ENCODE results near the gene AGPS. TPM values are rescaled to one million over a fixed set of nuclear protein-coding genes. Genes with fewer than 3 reads are reported as not detected.

AGPS gene
- polyA plus RNA-seq, 1 experiment = 22.6 TPM

DNA sequence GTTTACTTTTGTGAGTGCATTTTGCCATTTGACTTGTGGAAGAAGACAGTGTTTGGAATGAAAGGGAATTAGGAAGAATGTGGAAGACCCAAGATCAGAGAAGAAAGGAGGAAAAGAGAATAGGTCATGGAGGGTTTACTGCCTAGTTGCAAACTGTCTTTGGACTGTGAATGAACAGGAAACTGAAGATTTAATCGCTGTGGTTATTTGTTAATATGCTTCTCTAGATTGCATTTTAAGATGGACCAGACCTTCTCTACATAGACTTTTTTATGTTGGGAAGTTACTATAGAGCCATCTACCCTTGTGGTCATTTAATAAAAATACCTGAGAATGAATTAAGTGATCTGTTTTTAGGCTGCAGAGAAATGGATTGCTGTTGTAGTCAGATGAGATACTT is 6.2 kb downstream of the AGPS start:
- no peak for DNase-seq (ENCODE audit: low read depth, low spot score)

DNA sequence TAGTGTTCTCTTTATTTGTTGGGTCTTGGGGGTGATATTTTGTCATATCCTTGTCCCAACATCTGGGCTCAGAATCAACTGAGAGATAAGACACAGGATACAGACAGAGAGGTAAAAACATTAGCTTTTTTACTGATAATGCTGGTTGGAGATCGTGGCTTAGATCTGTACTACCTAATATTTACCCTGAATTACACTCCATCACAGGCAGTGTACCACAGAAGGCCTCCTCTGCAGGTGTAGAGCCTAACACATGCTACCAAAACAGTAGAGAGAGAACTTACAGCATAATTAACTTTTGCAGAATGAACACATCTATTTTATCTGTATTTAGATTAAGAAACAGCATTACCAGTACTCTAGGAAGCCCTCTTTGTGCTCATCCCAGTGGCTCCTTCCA is 6.8 kb downstream of the AGPS start:
- CTCF ChIA-PET = interaction anchor here (1.0 to 1.7 kb wide), 3 partner anchors 64 to 238 kb away, joined by 3 to 8 read pairs (median 4); no protein-coding TSS in a partner anchor
- POLR2A ChIA-PET = no interaction called here
- no peak for DNase-seq (ENCODE audit: low read depth, low spot score)
- no peak overlapping the region for H3K27ac ChIP-seq (ENCODE audit: low read depth, low read length)
- TF ChIP-seq, protein P1, sequence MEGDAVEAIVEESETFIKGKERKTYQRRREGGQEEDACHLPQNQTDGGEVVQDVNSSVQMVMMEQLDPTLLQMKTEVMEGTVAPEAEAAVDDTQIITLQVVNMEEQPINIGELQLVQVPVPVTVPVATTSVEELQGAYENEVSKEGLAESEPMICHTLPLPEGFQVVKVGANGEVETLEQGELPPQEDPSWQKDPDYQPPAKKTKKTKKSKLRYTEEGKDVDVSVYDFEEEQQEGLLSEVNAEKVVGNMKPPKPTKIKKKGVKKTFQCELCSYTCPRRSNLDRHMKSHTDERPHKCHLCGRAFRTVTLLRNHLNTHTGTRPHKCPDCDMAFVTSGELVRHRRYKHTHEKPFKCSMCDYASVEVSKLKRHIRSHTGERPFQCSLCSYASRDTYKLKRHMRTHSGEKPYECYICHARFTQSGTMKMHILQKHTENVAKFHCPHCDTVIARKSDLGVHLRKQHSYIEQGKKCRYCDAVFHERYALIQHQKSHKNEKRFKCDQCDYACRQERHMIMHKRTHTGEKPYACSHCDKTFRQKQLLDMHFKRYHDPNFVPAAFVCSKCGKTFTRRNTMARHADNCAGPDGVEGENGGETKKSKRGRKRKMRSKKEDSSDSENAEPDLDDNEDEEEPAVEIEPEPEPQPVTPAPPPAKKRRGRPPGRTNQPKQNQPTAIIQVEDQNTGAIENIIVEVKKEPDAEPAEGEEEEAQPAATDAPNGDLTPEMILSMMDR (IDR thresholded peaks at IDR 0.05; ENCODE audit: low read depth, low read length) = no peak
- H3K4me3 ChIP-seq (ENCODE audit: low read depth, low read length) = no peak overlapping the region
- H3K9me3 ChIP-seq (ENCODE audit: control insufficient read depth, insufficient read depth, low read length) = no peaks in the 10 kb centered on the region
- H3K27me3 ChIP-seq (ENCODE audit: control insufficient read depth, insufficient read depth, low read length) = no peaks in the 10 kb centered on the region

More for the DNA sequence above, 6.2 kb downstream of the AGPS start:
- Histone ChIP-seq H3K4me3 (ENCODE audit: low read depth, low read length) (no peak overlapping the region), H3K27me3 (ENCODE audit: control insufficient read depth, insufficient read depth, low read length) (no peaks in the 10 kb centered on the region), H3K27ac (ENCODE audit: low read depth, low read length) (no peak overlapping the region), H3K9me3 (ENCODE audit: control insufficient read depth, insufficient read depth, low read length) (no peaks in the 10 kb centered on the region)
- CTCF ChIA-PET = interaction anchor here (1.1 to 1.7 kb wide), 3 partner anchors 63 to 234 kb away, joined by 4 to 8 read pairs (median 4); no protein-coding TSS in a partner anchor
- TF ChIP-seq, protein P1 (IDR thresholded peaks at IDR 0.05; ENCODE audit: low read depth, low read length) = no peak
- POLR2A ChIA-PET = no interaction called here

- no peak for DNase-seq (ENCODE audit: low read depth, low spot score)
These were observed 7.9 kb downstream of the AGPS start for GRCh38 chr2:177400337-177400923.

GRCh38 chr2:177402096-177402495 is 9.5 kb downstream of the AGPS start:
- CTCF ChIA-PET = interaction anchor here (0.8 to 1.6 kb wide), 2 partner anchors 14 to 67 kb away, joined by 4 to 9 read pairs; no protein-coding TSS in a partner anchor
- POLR2A ChIA-PET = no interaction called here
- Histone ChIP-seq H3K27ac (ENCODE audit: low read depth, low read length) (no peak overlapping the region), H3K27me3 (ENCODE audit: control insufficient read depth, insufficient read depth, low read length) (no peaks in the 10 kb centered on the region), H3K4me3 (ENCODE audit: low read depth, low read length) (no peak overlapping the region), H3K9me3 (ENCODE audit: control insufficient read depth, insufficient read depth, low read length) (no peaks in the 10 kb centered on the region)
- DNase-seq (ENCODE audit: low read depth, low spot score) = no peak
- TF ChIP-seq, protein P1 (IDR thresholded peaks at IDR 0.05; ENCODE audit: low read depth, low read length) = no peak

More at GRCh38 chr2:177400337-177400923, 7.9 kb downstream of the AGPS start:
- no peak overlapping the region for H3K27ac ChIP-seq (ENCODE audit: low read depth, low read length)
- POLR2A ChIA-PET = no interaction called here
- H3K27me3 ChIP-seq (ENCODE audit: control insufficient read depth, insufficient read depth, low read length) = no peaks in the 10 kb centered on the region
- CTCF ChIA-PET = interaction anchor here (1.0 kb wide), 1 partner anchor 16 kb away, joined by 3 read pairs; no protein-coding TSS in a partner anchor
- no peaks in the 10 kb centered on the region for H3K9me3 ChIP-seq (ENCODE audit: control insufficient read depth, insufficient read depth, low read length)
- H3K4me3 ChIP-seq (ENCODE audit: low read depth, low read length) = no peak overlapping the region
- TF ChIP-seq, protein P1 (IDR thresholded peaks at IDR 0.05; ENCODE audit: low read depth, low read length) = no peak

DNA sequence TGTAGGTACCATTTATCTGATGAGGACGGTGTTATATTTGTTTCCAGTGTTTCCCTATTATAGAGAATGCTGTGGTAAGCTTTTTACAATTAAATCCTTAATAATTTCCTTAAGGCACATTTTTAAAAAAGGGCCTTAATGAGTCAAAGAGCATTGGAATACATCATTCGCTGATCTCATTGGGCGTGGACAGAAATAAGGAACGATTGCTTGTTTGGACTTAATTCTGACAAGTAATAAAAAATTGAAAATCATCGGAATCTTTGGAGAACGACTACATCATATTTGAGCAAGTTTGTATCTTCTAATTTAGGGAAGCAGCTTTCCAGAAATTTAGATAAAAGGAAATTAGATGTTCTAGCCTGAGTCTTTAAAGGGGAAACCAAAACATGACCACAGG is 11.3 kb downstream of the AGPS start:
- H3K27me3 ChIP-seq (ENCODE audit: control insufficient read depth, insufficient read depth, low read length) = no peaks in the 10 kb centered on the region
- ChIA-PET POLR2A (no interaction called here), CTCF (interaction anchor here (0.7 to 3.9 kb wide), 4 partner anchors 12 to 355 kb away, joined by 3 to 22 read pairs (median 4); no protein-coding TSS in a partner anchor)
- H3K27ac ChIP-seq (ENCODE audit: low read depth, low read length) = no peak overlapping the region
- H3K9me3 ChIP-seq (ENCODE audit: control insufficient read depth, insufficient read depth, low read length) = no peaks in the 10 kb centered on the region
- no peak for DNase-seq (ENCODE audit: low read depth, low spot score)
- TF ChIP-seq, protein P1 (IDR thresholded peaks at IDR 0.05; ENCODE audit: low read depth, low read length) = no peak
- H3K4me3 ChIP-seq (ENCODE audit: low read depth, low read length) = no peak overlapping the region

Measured in AG04450 (cell line).